Stimulated activated CD8-positive, alpha-beta memory T cell treated with anti-CD3 and anti-CD28 coated beads, Interleukin-12 subunit alpha, Interleukin-12 subunit beta, amount 100 ng/mL, for 1 hour (primary cell): ENCODE results near the gene PCDHB14.
"Not testable (repeated sequence)": the region's sequence is repeated elsewhere in the genome, so short reads cannot be mapped to it uniquely, and the experiment has no call there.

ENCODE experiments used
- DNase-seq: peaks from one replicate; pipeline ENCODE4 v3.0.0-alpha.2; 2020; ENCODE audit warnings: low read depth

PCDHB14 gene

GRCh38 chr5:141223112-141223783 lies at the start of gene PCDHB14:
PCDHB14 (plus strand) TSS chr5:141223343; CDS start chr5:141223506, 163 bp downstream.
- no peak for DNase-seq

GRCh38 chr5:141174291-141175104 lies 48.6 kb upstream of the PCDHB14 start:
- not testable (repeated sequence) for DNase-seq

GRCh38 chr5:141175933-141176332 lies 47.2 kb upstream of the PCDHB14 start:
- no peak for DNase-seq

- not testable (repeated sequence) for DNase-seq
Observed at GRCh38 chr5:141177577-141178191, 45.5 kb upstream of the PCDHB14 start, which contains the start of gene PCDHB8. PCDHB8 (plus strand) TSS chr5:141177790; CDS start chr5:141178035, 245 bp downstream.

- not testable (repeated sequence) for DNase-seq
Observed at GRCh38 chr5:141179371-141179770, 43.8 kb upstream of the PCDHB14 start.

- not testable (repeated sequence) for DNase-seq
Observed at GRCh38 chr5:141179876-141180275, 43.3 kb upstream of the PCDHB14 start.

- no peak for DNase-seq
Observed at GRCh38 chr5:141180313-141180712, 42.8 kb upstream of the PCDHB14 start.

- DNase-seq = no peak
Observed at GRCh38 chr5:141182248-141182647, 40.9 kb upstream of the PCDHB14 start, which contains the start of gene PCDHB16. PCDHB16 (plus strand) TSS chr5:141182387; CDS start chr5:141182560, 173 bp downstream.

GRCh38 chr5:141184117-141184855 lies 38.9 kb upstream of the PCDHB14 start:
- DNase-seq = not testable (repeated sequence)

GRCh38 chr5:141186897-141187512 lies 36.1 kb upstream of the PCDHB14 start, which contains the start of gene PCDHB9:
PCDHB9 (plus strand) TSS chr5:141187161; CDS start chr5:141187319, 158 bp downstream.
- DNase-seq = peak; percentile 10

- not testable (repeated sequence) for DNase-seq
Observed at GRCh38 chr5:141188682-141189081, 34.5 kb upstream of the PCDHB14 start.

GRCh38 chr5:141189131-141189530 lies 34.0 kb upstream of the PCDHB14 start:
- not testable (repeated sequence) for DNase-seq

GRCh38 chr5:141192110-141192725 lies 30.9 kb upstream of the PCDHB14 start, which contains the start of gene PCDHB10:
PCDHB10 (plus strand) TSS chr5:141192353; CDS start chr5:141192553, 200 bp downstream.
- no peak for DNase-seq

GRCh38 chr5:141194332-141194731 lies 28.8 kb upstream of the PCDHB14 start:
- DNase-seq = not testable (repeated sequence)

GRCh38 chr5:141196363-141196762 lies 26.8 kb upstream of the PCDHB14 start:
- no peak for DNase-seq

- no peak for DNase-seq
Observed at GRCh38 chr5:141199359-141200235, 23.5 kb upstream of the PCDHB14 start, which contains the start of gene PCDHB11. PCDHB11 (plus strand) TSS chr5:141199627; CDS start chr5:141199775, 148 bp downstream.

GRCh38 chr5:141201126-141201525 lies 22.0 kb upstream of the PCDHB14 start:
- DNase-seq = not testable (repeated sequence)

GRCh38 chr5:141201646-141202045 lies 21.5 kb upstream of the PCDHB14 start:
- not testable (repeated sequence) for DNase-seq

- no peak for DNase-seq
Observed at GRCh38 chr5:141208478-141208877, 14.7 kb upstream of the PCDHB14 start, which contains the start of gene PCDHB12. PCDHB12 (plus strand) TSS chr5:141208719; CDS start chr5:141208908, 189 bp downstream.
